Measurements from ENCODE around the gene HTT. TPM values are rescaled to one million over a fixed set of nuclear protein-coding genes. Genes with fewer than 3 reads are reported as not detected.

Gene HTT
- polyA plus RNA-seq, 2 of the 4 experiments (the other 2 are of a cell fraction), result 14.5 to 16.9 TPM

DNA sequence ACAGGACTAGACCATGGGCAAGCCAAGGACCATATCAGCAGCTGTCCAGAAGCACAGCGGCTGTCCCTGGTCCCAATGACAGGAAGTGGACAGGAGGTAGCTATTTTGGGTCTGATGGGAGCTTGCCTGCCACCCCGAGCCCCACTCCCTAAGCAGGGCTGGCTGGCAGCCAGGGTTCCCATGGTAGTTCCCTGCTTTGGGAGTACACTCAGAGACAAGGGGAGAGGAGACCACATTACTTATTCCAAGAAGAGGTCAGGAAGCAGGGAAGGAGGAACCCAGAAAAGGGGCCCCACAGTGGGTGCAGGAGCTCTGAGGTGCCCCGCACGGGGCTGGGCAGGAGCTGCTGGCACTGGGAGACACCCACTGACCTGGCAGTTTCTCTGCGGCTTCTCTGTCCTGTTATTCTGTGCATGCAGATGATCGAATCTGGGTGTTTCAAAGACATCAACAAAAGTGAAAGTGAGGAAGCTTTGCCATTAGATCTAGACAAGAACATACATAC is 36.5 kb upstream of the HTT start:
- ChIA-PET POLR2A (interaction anchor here (0.7 kb wide), 1 partner anchor 15 kb away, joined by 3 read pairs; no protein-coding TSS in a partner anchor), CTCF (interaction anchor here (0.7 to 2.7 kb wide), 9 partner anchors 9 to 275 kb away, joined by 3 to 11 read pairs (median 3); no protein-coding TSS in a partner anchor)
- no peak overlapping the region for H3K4me3 ChIP-seq
- TF ChIP-seq, protein P1, sequence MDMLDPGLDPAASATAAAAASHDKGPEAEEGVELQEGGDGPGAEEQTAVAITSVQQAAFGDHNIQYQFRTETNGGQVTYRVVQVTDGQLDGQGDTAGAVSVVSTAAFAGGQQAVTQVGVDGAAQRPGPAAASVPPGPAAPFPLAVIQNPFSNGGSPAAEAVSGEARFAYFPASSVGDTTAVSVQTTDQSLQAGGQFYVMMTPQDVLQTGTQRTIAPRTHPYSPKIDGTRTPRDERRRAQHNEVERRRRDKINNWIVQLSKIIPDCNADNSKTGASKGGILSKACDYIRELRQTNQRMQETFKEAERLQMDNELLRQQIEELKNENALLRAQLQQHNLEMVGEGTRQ (IDR thresholded peaks at IDR 0.05), result no peak
- TF ChIP-seq SREBF2 (IDR thresholded peaks at IDR 0.05), result no peak
- no peak for TF ChIP-seq CHD2 (IDR thresholded peaks at IDR 0.05; ENCODE audit: low read length, partially characterized antibody)
- no peak for TF ChIP-seq ZFP36 (IDR thresholded peaks at IDR 0.05; ENCODE audit: borderline replicate concordance, partially characterized antibody)
- TF ChIP-seq, protein P2, sequence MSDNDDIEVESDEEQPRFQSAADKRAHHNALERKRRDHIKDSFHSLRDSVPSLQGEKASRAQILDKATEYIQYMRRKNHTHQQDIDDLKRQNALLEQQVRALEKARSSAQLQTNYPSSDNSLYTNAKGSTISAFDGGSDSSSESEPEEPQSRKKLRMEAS (IDR thresholded peaks at IDR 0.05), result no peak
- TF ChIP-seq, protein P3, sequence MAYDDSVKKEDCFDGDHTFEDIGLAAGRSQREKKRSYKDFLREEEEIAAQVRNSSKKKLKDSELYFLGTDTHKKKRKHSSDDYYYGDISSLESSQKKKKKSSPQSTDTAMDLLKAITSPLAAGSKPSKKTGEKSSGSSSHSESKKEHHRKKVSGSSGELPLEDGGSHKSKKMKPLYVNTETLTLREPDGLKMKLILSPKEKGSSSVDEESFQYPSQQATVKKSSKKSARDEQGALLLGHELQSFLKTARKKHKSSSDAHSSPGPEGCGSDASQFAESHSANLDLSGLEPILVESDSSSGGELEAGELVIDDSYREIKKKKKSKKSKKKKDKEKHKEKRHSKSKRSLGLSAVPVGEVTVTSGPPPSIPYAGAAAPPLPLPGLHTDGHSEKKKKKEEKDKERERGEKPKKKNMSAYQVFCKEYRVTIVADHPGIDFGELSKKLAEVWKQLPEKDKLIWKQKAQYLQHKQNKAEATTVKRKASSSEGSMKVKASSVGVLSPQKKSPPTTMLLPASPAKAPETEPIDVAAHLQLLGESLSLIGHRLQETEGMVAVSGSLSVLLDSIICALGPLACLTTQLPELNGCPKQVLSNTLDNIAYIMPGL (CRISPR knock-in tag; IDR thresholded peaks at IDR 0.05; ENCODE audit: borderline replicate concordance), result no peak
- TF ChIP-seq EHMT2 (IDR thresholded peaks at IDR 0.05; ENCODE audit: low read depth), result no peak
- TF ChIP-seq NR3C1 (IDR thresholded peaks at IDR 0.05), result no peak
- TF ChIP-seq CBX2 (IDR thresholded peaks at IDR 0.05; ENCODE audit: borderline replicate concordance, low read depth), result no peak
- TF ChIP-seq, protein P4, sequence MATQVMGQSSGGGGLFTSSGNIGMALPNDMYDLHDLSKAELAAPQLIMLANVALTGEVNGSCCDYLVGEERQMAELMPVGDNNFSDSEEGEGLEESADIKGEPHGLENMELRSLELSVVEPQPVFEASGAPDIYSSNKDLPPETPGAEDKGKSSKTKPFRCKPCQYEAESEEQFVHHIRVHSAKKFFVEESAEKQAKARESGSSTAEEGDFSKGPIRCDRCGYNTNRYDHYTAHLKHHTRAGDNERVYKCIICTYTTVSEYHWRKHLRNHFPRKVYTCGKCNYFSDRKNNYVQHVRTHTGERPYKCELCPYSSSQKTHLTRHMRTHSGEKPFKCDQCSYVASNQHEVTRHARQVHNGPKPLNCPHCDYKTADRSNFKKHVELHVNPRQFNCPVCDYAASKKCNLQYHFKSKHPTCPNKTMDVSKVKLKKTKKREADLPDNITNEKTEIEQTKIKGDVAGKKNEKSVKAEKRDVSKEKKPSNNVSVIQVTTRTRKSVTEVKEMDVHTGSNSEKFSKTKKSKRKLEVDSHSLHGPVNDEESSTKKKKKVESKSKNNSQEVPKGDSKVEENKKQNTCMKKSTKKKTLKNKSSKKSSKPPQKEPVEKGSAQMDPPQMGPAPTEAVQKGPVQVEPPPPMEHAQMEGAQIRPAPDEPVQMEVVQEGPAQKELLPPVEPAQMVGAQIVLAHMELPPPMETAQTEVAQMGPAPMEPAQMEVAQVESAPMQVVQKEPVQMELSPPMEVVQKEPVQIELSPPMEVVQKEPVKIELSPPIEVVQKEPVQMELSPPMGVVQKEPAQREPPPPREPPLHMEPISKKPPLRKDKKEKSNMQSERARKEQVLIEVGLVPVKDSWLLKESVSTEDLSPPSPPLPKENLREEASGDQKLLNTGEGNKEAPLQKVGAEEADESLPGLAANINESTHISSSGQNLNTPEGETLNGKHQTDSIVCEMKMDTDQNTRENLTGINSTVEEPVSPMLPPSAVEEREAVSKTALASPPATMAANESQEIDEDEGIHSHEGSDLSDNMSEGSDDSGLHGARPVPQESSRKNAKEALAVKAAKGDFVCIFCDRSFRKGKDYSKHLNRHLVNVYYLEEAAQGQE (IDR thresholded peaks at IDR 0.05), result no peak
- no peak for FAIRE-seq
- H3K9me3 ChIP-seq, result no peaks in the 10 kb centered on the region
- WGBS (ENCODE audit: missing lambda C conversion rate), result 31% methylated on average over 4 of the region's 6 CpGs
- no peak for ATAC-seq
- no peak for DNase-seq (ENCODE audit: low read depth in 1 of 2, low spot score in 1 of 2)
- no peaks in the 10 kb centered on the region for H3K4me1 ChIP-seq
- no peak overlapping the region for H3K27ac ChIP-seq
- no peak overlapping the region; the same call in 2 of the 3 replicates for H3K4me2 ChIP-seq

DNA sequence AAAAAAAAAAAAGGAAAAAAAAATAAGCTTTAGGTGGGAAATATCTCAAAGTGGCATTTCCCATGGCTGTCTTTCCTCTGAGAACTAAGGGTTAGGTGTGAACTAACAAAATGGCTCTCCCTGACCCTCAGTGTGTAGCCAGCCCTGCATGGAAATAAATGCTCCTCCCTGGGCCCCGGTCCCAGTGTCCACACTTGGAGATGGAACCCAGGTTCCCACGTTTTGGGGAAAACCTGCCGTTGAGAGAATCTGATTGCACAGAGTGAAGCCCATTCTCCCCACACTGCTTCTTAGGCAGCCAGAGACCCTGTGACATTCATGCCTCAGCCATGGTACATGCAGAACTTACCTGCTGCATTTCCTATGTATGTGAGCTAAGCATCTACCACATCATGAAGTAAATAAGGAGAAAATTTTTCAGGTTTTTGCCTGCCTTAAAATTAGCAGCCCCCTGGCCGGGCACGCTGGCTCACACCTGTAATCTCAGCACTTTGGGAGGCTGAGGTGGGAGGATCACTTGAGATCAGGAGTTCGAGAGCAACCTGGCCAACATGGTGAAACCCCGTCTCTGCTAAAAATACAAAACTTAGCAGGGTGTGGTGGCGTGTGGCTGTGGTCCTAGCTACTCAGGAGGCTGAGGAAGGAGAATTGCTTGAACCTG is 34.6 kb upstream of the HTT start:
- no peak for DNase-seq (ENCODE audit: low read depth in 1 of 2, low spot score in 1 of 2)
- WGBS (ENCODE audit: missing lambda C conversion rate), result 64% methylated on average over 8 of the region's 8 CpGs
- ChIA-PET POLR2A (no interaction called here), CTCF (interaction anchor here (0.6 to 0.7 kb wide), 2 partner anchors 276 to 663 kb away, joined by 3 read pairs; no protein-coding TSS in a partner anchor)
- Histone ChIP-seq H3K4me1 (no peaks in the 10 kb centered on the region), H3K4me2 (no peak overlapping the region), H3K4me3 (no peak overlapping the region), H3K27ac (no peak overlapping the region), H3K9me3 (no peaks in the 10 kb centered on the region)
- FAIRE-seq, result no peak
- no peak for ATAC-seq
- TF ChIP-seq SMC3 (IDR thresholded peaks at IDR 0.05) (no peak), FOSL2 (IDR thresholded peaks at IDR 0.05) (no peak), FOSL2 (CRISPR knock-in tag; IDR thresholded peaks at IDR 0.05) (no peak), NPAS2 (CRISPR knock-in tag; IDR thresholded peaks at IDR 0.05; ENCODE audit: borderline replicate concordance) (no peak), HOXA7 (CRISPR knock-in tag; IDR thresholded peaks at IDR 0.05) (no peak), HOXB13 (CRISPR knock-in tag; IDR thresholded peaks at IDR 0.05; ENCODE audit: low read depth) (no peak), TFCP2L1 (CRISPR knock-in tag; IDR thresholded peaks at IDR 0.05) (no peak), ZNF302 (CRISPR knock-in tag; IDR thresholded peaks at IDR 0.05) (no peak), KDM5A (IDR thresholded peaks at IDR 0.05) (no peak), PHF8 (IDR thresholded peaks at IDR 0.05; ENCODE audit: borderline replicate concordance, low read depth) (no peak), FOXS1 (CRISPR knock-in tag; IDR thresholded peaks at IDR 0.05) (no peak), EHF (CRISPR knock-in tag; IDR thresholded peaks at IDR 0.05) (no peak), MYC (IDR thresholded peaks at IDR 0.05; ENCODE audit: borderline replicate concordance, low read length) (no peak), CBX2 (IDR thresholded peaks at IDR 0.05; ENCODE audit: borderline replicate concordance, low read depth) (no peak), CHD4 (IDR thresholded peaks at IDR 0.05; ENCODE audit: borderline replicate concordance) (no peak)
- TF ChIP-seq, protein P5, sequence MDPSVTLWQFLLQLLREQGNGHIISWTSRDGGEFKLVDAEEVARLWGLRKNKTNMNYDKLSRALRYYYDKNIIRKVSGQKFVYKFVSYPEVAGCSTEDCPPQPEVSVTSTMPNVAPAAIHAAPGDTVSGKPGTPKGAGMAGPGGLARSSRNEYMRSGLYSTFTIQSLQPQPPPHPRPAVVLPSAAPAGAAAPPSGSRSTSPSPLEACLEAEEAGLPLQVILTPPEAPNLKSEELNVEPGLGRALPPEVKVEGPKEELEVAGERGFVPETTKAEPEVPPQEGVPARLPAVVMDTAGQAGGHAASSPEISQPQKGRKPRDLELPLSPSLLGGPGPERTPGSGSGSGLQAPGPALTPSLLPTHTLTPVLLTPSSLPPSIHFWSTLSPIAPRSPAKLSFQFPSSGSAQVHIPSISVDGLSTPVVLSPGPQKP (IDR thresholded peaks at IDR 0.05; ENCODE audit: low read depth, low read length), result no peak
- TF ChIP-seq, protein P6, sequence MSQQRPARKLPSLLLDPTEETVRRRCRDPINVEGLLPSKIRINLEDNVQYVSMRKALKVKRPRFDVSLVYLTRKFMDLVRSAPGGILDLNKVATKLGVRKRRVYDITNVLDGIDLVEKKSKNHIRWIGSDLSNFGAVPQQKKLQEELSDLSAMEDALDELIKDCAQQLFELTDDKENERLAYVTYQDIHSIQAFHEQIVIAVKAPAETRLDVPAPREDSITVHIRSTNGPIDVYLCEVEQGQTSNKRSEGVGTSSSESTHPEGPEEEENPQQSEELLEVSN (IDR thresholded peaks at IDR 0.05; ENCODE audit: borderline replicate concordance, low read depth), result no peak
- TF ChIP-seq, protein P7, sequence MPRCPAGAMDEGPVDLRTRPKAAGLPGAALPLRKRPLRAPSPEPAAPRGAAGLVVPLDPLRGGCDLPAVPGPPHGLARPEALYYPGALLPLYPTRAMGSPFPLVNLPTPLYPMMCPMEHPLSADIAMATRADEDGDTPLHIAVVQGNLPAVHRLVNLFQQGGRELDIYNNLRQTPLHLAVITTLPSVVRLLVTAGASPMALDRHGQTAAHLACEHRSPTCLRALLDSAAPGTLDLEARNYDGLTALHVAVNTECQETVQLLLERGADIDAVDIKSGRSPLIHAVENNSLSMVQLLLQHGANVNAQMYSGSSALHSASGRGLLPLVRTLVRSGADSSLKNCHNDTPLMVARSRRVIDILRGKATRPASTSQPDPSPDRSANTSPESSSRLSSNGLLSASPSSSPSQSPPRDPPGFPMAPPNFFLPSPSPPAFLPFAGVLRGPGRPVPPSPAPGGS (IDR thresholded peaks at IDR 0.05), result no peak
